CD14-positive monocyte (primary cell): ENCODE data around the gene PTCHD1. TPM values are rescaled to one million over a fixed set of nuclear protein-coding genes. Genes with fewer than 3 reads are reported as not detected.

Experiments
- DNase-seq, 3 donors: peaks; one replicate each; pipeline ENCODE4 v3.0.0-alpha.2; 2011 to 2022
- H2AFZ ChIP-seq: 2 replicates; pipeline ENCODE4 v1.6.0; 2012; ENCODE audit warnings: mild to moderate bottlenecking, low read depth, low read length, inconsistent platforms; ENCODE audit not compliant: insufficient read depth, poor library complexity, severe bottlenecking
- H3K27ac ChIP-seq, 2 donors: 1 replicate in 1 of 2; 2 replicates in 1 of 2; pipeline ENCODE4 v1.5.1; 2012 to 2013; ENCODE audit warnings: low read length in 2 of 2, control low read depth in 1 of 2, inconsistent platforms in 1 of 2, low read depth in 1 of 2, mild to moderate bottlenecking in 1 of 2
- H3K27me3 ChIP-seq, 2 donors: one replicate each; pipeline versions ENCODE4 v1.6.0 to v1.6.1; 2011 to 2013; ENCODE audit warnings: low read length in 2 of 2; ENCODE audit not compliant: control insufficient read depth in 2 of 2, insufficient read depth in 2 of 2
- H3K36me3 ChIP-seq, 2 donors: replicated peaks in 1 of 2; 1 replicate in 1 of 2; 2 replicates in 1 of 2; pipeline versions ENCODE4 v1.5.1 to v1.6.1; 2012 to 2013; ENCODE audit warnings: low read length in 2 of 2, control low read depth in 1 of 2, inconsistent platforms in 1 of 2, mild to moderate bottlenecking in 1 of 2; ENCODE audit not compliant: insufficient read depth in 2 of 2, control insufficient read depth in 1 of 2
- H3K4me1 ChIP-seq, 2 donors: 1 replicate in 1 of 2; 2 replicates in 1 of 2; pipeline versions ENCODE4 v1.5.1 to v1.6.1; 2012 to 2013; ENCODE audit warnings: low read length in 2 of 2, control low read depth in 1 of 2, inconsistent platforms in 1 of 2, mild to moderate bottlenecking in 1 of 2, moderate library complexity in 1 of 2; ENCODE audit not compliant: insufficient read depth in 2 of 2, control insufficient read depth in 1 of 2
- H3K4me2 ChIP-seq: replicated peaks from 2 replicates; pipeline ENCODE3; 2012; ENCODE audit warnings: low read length, moderate library complexity, mild to moderate bottlenecking; ENCODE audit not compliant: poor library complexity, severe bottlenecking; ENCODE audit errors: extremely low read depth
- H3K4me3 ChIP-seq, 3 experiments: fragments of 200-600 bp in 1 of 3; sonication (generic) in 1 of 3; replicated peaks in 1 of 3; 1 replicate in 2 of 3; 2 replicates in 1 of 3; pipeline ENCODE4 v1.5.1; 2011 to 2013; ENCODE audit warnings: low read length in 3 of 3, mild to moderate bottlenecking in 3 of 3, control low read depth in 2 of 3, low read depth in 2 of 3, inconsistent platforms in 1 of 3, moderate library complexity in 1 of 3
- H3K79me2 ChIP-seq: 2 replicates; pipeline ENCODE4 v1.6.0; 2012; ENCODE audit warnings: mild to moderate bottlenecking, control low read depth, inconsistent platforms, low read length, moderate library complexity; ENCODE audit not compliant: insufficient read depth
- H3K9ac ChIP-seq: 2 replicates; pipeline ENCODE4 v1.6.0; 2017; ENCODE audit warnings: low read length, mild to moderate bottlenecking; ENCODE audit not compliant: insufficient read depth, poor library complexity, severe bottlenecking
- H3K9me3 ChIP-seq, 2 donors: replicated peaks in 1 of 2; 1 replicate in 1 of 2; 2 replicates in 1 of 2; pipeline versions ENCODE4 v1.5.1 to v1.6.1; 2012 to 2013; ENCODE audit warnings: low read length in 2 of 2, control low read depth in 1 of 2; ENCODE audit not compliant: control insufficient read depth in 1 of 2, insufficient read depth in 1 of 2
- H4K20me1 ChIP-seq: 2 replicates; pipeline ENCODE4 v1.6.0; 2012; ENCODE audit warnings: mild to moderate bottlenecking, low read length, control low read depth, moderate library complexity; ENCODE audit not compliant: insufficient read depth
- H3K27ac Mint-ChIP-seq, 7 donors: one replicate each; pipeline ENCODE4 v1.8.0; 2020; ENCODE audit warnings: mild to moderate bottlenecking in 7 of 7, mixed read lengths in 7 of 7, moderate library complexity in 6 of 7, inconsistent platforms in 2 of 7
- H3K27me3 Mint-ChIP-seq, 3 donors: one replicate each; pipeline ENCODE4 v1.8.0; 2021 to 2022; ENCODE audit warnings: low read depth in 3 of 3, mild to moderate bottlenecking in 3 of 3, mixed read lengths in 3 of 3, moderate library complexity in 3 of 3, inconsistent platforms in 1 of 3
- H3K36me3 Mint-ChIP-seq, 2 donors: one replicate each; pipeline ENCODE4 v1.8.0; 2020; ENCODE audit warnings: mixed read lengths in 2 of 2, inconsistent platforms in 1 of 2, mild to moderate bottlenecking in 1 of 2
- H3K4me1 Mint-ChIP-seq: one replicate; pipeline ENCODE4 v1.8.0; 2020; ENCODE audit warnings: mild to moderate bottlenecking, mixed read lengths
- H3K4me3 Mint-ChIP-seq, 2 donors: one replicate each; pipeline ENCODE4 v1.8.0; 2020; ENCODE audit warnings: mild to moderate bottlenecking in 2 of 2, mixed read lengths in 2 of 2, moderate library complexity in 1 of 2
- H3K9me3 Mint-ChIP-seq, 7 donors: one replicate each; pipeline ENCODE4 v1.8.0; 2020 to 2022; ENCODE audit warnings: mixed read lengths in 7 of 7, mild to moderate bottlenecking in 6 of 7, moderate library complexity in 6 of 7, inconsistent platforms in 2 of 7
- CTCF ChIP-seq: fragments of 200-600 bp; IDR thresholded peaks from one replicate; pipeline ENCODE4 v1.8.0; 2022; ENCODE audit warnings: antibody characterized with exemption, mild to moderate bottlenecking
- WGBS: methylation state at CpG from one replicate; pipeline ENCODE4 v1.1.5; 2013; ENCODE audit warnings: missing lambda C conversion rate; ENCODE audit not compliant: insufficient coverage; 5-methylcytosine and 5-hydroxymethylcytosine counted together
- intact Hi-C, 2 donors: fragments of 100-400 bp; cut with micrococcal nuclease; formaldehyde crosslinking; loops; one replicate each; pipeline versions ENCODE4 v1.15.0 to v1.15.1; 2023
- polyA plus RNA-seq, 3 donors: library from polyadenylated mRNA; depleted of rRNA in 1 of 3; unstranded in 2 of 3; stranded (reverse) in 1 of 3; fragments of 300-500 nt in 2 of 3; fragments of >200 nt in 1 of 3; fragmentation: Illumina TruSeq in 2 of 3; gene quantifications; 1 replicate in 2 of 3; 2 replicates in 1 of 3; pipeline ENCODE4 v1.2.3, GENCODE V29; 2012 to 2021

PTCHD1 gene
- polyA plus RNA-seq, 3 donors, result not detected

DNA sequence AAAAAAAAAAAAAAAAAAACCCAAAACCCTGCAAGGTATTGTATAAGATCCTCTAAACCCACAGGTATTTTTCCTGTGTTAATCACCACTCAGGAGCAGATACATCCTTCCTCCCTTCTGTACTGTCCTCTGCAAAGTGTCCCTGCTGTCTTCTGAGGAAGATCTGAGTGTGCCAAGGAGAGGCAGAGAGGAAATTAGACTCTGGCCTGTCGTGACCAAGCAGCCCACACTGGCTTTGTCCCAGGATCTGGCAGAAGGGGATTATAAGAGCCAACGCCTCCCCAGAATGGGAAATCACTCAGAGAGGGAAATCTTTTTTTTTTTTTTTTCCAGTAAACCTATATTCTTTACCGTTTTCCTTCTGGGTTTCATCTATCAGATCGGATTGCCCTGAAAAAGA, 39.6 kb downstream of the PTCHD1 start:
- Histone ChIP-seq H3K9ac (no peak overlapping the region), H3K4me1 (no peaks in the 10 kb centered on the region), H3K4me2 (no peak overlapping the region), H3K36me3 (no peaks in the 10 kb centered on the region), H3K27me3 (no peaks in the 10 kb centered on the region), H3K4me3 (no peak overlapping the region), H2AFZ (no peak overlapping the region), H3K27ac (no peak overlapping the region), H3K79me2 (no peaks in the 10 kb centered on the region), H4K20me1 (no peaks in the 10 kb centered on the region), H3K9me3 (no peaks in the 10 kb centered on the region)
- Mint-ChIP-seq H3K27me3 (peaks cover 0 to 2% (median 1%) of the 10 kb centered on the region in 3 donors), H3K9me3 (peaks cover 0 to 3% (median 0%) of the 10 kb centered on the region in 7 donors), H3K27ac (no peak overlapping the region), H3K36me3 (no peaks in the 10 kb centered on the region), H3K4me3 (no peak overlapping the region), H3K4me1 (no peaks in the 10 kb centered on the region)
- no peak for TF ChIP-seq CTCF
- intact Hi-C loops, result no loop called here
- WGBS, result no CpG with 5 or more reads among the region's 4 CpGs
- DNase-seq, result no peak

GRCh38 chrX:23376581-23376980, 41.9 kb downstream of the PTCHD1 start:
- no peak overlapping the region for H2AFZ ChIP-seq
- intact Hi-C loops, result no loop called here
- H4K20me1 ChIP-seq, result no peaks in the 10 kb centered on the region
- H3K36me3 ChIP-seq, result no peaks in the 10 kb centered on the region
- no CpG with 5 or more reads among the region's 3 CpGs for WGBS
- H3K9me3 Mint-ChIP-seq, result peaks cover 0 to 3% (median 0%) of the 10 kb centered on the region in 7 donors
- no peak overlapping the region for H3K27ac Mint-ChIP-seq
- peaks cover 0 to 4% of the 10 kb centered on the region in 2 donors for H3K27me3 ChIP-seq
- no peaks in the 10 kb centered on the region for H3K9me3 ChIP-seq
- no peaks in the 10 kb centered on the region for H3K79me2 ChIP-seq
- no peak overlapping the region for H3K4me3 Mint-ChIP-seq
- peaks cover 3% of the 10 kb centered on the region for H3K4me1 Mint-ChIP-seq
- H3K4me3 ChIP-seq, result no peak overlapping the region
- H3K9ac ChIP-seq, result no peak overlapping the region
- H3K27me3 Mint-ChIP-seq, result peaks cover 1 to 3% (median 3%) of the 10 kb centered on the region in 3 donors
- no peak for TF ChIP-seq CTCF
- no peak overlapping the region for H3K27ac ChIP-seq
- H3K36me3 Mint-ChIP-seq, result no peaks in the 10 kb centered on the region
- H3K4me1 ChIP-seq, result no peaks in the 10 kb centered on the region
- H3K4me2 ChIP-seq, result no peak overlapping the region
- DNase-seq, result no peak
